Stimulated activated naive CD8-positive, alpha-beta T cell treated with anti-CD3 and anti-CD28 coated beads, Interleukin-15, Interleukin-2, amounts not matched to agents 100 ng/mL and 50 ng/mL, for 24 hours (primary cell): ENCODE measurements around the gene RASGRP2.

Experiments used
- H3K27ac Mint-ChIP-seq: one replicate; pipeline ENCODE4 v1.8.0; 2021; ENCODE audit warnings: mild to moderate bottlenecking, mixed read lengths
- H3K27me3 Mint-ChIP-seq: one replicate; pipeline ENCODE4 v1.8.0; 2021; ENCODE audit warnings: mixed read lengths
- H3K36me3 Mint-ChIP-seq: one replicate; pipeline ENCODE4 v1.8.0; 2021; ENCODE audit warnings: low read depth, mixed read lengths
- H3K4me1 Mint-ChIP-seq: one replicate; pipeline ENCODE4 v1.8.0; 2021; ENCODE audit warnings: low read depth, mixed read lengths
- H3K4me3 Mint-ChIP-seq: one replicate; pipeline ENCODE4 v1.8.0; 2021; ENCODE audit warnings: mild to moderate bottlenecking, mixed read lengths
- H3K9me3 Mint-ChIP-seq: one replicate; pipeline ENCODE4 v1.8.0; 2021; ENCODE audit warnings: mixed read lengths

RASGRP2 gene

DNA sequence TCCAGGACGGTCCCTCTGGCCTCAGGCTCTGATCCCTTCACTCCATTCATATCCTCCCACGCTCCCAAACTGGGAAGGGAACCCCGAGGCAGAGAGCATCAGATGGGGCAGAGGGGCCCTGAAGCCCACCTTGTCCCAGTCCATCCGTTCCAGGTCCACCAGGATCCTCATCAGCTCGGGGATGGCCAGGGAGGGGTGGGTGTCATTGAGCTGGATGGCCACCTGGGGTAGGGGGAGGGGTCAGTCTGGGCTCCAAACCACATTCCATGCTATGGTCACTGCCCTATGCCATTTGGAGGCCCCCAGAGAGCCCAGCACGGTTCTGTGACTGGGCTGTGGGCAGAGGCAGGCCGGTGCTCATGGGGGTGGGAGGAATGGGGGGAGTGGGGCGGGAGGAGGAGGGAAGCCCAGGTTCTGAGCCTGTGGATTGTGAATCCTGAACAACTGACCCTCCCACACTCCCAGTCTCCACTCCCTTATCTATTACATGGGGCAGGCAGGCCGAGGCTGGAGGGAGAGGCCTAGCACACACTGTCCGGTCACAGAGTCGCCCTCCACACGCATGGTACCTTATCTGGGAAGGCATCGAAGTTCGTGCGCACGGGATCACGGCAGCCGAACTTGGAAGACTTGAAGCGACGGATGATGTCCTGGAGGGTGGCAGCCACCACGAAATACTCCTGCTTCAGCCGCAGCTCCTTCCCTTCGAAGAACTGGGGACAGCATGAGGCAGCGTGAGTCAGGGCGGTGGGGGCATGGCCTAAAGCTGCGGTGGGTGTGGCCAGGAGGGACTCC is 10.4 kb upstream of the RASGRP2 start:
- H3K27me3 Mint-ChIP-seq, result no peaks in the 10 kb centered on the region
- no peak overlapping the region for H3K27ac Mint-ChIP-seq
- peaks cover 9% of the 10 kb centered on the region for H3K4me1 Mint-ChIP-seq
- no peak overlapping the region for H3K4me3 Mint-ChIP-seq
- peaks cover 8% of the 10 kb centered on the region for H3K36me3 Mint-ChIP-seq
- no peaks in the 10 kb centered on the region for H3K9me3 Mint-ChIP-seq

DNA sequence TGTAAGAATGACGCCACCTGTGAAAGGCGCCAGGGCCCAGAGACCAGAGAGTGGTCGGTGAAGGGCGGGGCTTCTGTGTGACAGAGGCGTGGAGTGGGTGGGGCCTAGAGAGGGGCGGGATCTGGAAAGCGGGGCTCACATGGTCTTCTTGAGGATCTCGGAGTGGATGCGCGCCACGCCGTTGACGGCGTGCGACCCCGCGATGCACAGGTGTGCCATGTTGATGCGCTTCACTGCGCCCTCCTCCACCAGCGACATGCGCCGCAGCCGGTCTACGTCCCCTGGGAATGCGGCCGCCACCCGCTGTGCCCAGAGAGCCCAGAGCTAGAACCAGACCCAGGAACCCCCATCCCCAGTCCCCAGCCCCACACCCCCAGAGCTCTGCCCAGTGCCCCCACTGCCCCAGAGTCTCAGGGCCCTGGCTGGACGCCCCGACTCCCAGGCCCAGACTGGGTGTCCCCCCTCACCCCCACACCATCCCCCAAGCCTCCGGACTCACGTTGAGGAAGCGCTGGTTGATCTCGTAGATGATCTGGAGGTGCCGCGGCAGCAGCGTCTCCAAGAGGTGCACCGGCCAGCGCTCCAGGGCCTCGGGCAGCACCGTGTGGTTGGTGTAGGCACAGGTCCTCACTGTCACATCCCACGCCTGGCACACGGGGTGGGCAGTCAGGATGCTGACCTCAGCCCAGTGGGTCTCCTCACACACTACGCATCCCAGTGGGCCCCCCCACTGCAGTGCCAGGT is 9.6 kb upstream of the RASGRP2 start:
- H3K27me3 Mint-ChIP-seq, result no peaks in the 10 kb centered on the region
- H3K4me1 Mint-ChIP-seq, result peaks cover 9% of the 10 kb centered on the region
- H3K9me3 Mint-ChIP-seq, result no peaks in the 10 kb centered on the region
- H3K36me3 Mint-ChIP-seq, result peaks cover 8% of the 10 kb centered on the region
- no peak overlapping the region for H3K4me3 Mint-ChIP-seq
- no peak overlapping the region for H3K27ac Mint-ChIP-seq

DNA sequence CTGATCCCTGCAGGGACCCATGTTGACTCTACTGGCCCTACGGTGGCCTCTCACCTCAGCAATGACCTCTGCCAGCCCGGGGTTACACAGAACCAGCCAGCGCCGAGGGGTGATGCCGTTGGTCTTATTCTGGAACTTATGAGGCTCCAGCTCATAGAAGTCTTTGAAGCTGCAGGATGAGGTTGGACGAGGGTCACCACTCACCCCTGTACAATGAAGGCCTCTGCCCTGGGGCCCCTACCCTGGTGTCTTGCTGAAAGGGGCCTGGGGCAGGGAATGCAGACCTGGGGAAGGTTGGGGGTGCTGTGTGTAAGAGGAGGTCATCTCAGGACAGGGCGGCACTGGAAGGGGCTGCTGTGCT is 9.1 kb upstream of the RASGRP2 start:
- Mint-ChIP-seq H3K9me3 (no peaks in the 10 kb centered on the region), H3K27me3 (no peaks in the 10 kb centered on the region), H3K27ac (no peak overlapping the region), H3K4me3 (no peak overlapping the region), H3K36me3 (peaks cover 8% of the 10 kb centered on the region), H3K4me1 (peaks cover 9% of the 10 kb centered on the region)

DNA sequence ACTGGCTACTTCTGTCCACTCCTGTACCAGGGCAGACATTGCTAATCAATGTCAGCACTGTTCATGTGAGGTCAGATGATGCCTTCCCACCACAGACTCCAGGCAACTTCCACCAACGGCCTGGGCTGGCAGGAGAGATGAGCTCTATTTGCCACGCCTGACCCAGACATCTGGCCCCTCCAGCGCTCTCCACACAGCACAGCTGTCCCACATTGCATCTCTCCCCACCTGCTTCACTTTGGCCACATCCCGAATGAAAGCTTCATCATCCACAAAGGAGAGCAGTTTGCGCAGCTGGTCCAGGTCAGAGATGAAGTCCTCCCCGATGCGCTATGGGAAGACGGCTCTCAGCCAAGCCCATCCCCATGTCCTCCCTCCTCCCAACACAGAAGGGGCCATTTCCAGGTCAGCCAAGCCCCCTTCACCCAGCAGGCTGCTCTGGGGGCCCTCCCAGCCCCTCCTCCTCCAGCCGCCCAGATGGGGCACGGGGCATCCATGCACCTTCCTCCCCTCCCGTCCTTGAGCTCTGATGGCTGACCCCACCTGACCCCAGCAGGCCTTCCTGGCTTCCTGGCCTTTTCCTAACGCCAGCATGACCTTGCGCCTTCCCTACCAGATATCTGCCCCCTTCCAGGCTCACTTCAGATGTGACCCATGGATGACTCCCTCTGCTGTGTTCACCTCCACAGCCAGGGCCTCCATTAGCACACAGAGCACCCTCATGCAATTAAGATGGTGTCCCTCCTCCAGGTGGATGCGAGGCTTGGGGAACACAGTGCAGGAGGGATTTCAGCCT is 8.4 kb upstream of the RASGRP2 start:
- Mint-ChIP-seq H3K9me3 (no peaks in the 10 kb centered on the region), H3K27ac (no peak overlapping the region)

GRCh38 chr11:64751580-64751979 is 7.6 kb upstream of the RASGRP2 start:
- H3K9me3 Mint-ChIP-seq, result no peaks in the 10 kb centered on the region
- H3K4me3 Mint-ChIP-seq, result no peak overlapping the region
- no peak overlapping the region for H3K27ac Mint-ChIP-seq
- peaks cover 8% of the 10 kb centered on the region for H3K36me3 Mint-ChIP-seq
- H3K27me3 Mint-ChIP-seq, result no peaks in the 10 kb centered on the region
- peaks cover 9% of the 10 kb centered on the region for H3K4me1 Mint-ChIP-seq

More for the DNA sequence above, 8.4 kb upstream of the RASGRP2 start:
- no peaks in the 10 kb centered on the region for H3K27me3 Mint-ChIP-seq
- peaks cover 9% of the 10 kb centered on the region for H3K4me1 Mint-ChIP-seq
- peaks cover 8% of the 10 kb centered on the region for H3K36me3 Mint-ChIP-seq
- no peak overlapping the region for H3K4me3 Mint-ChIP-seq

DNA sequence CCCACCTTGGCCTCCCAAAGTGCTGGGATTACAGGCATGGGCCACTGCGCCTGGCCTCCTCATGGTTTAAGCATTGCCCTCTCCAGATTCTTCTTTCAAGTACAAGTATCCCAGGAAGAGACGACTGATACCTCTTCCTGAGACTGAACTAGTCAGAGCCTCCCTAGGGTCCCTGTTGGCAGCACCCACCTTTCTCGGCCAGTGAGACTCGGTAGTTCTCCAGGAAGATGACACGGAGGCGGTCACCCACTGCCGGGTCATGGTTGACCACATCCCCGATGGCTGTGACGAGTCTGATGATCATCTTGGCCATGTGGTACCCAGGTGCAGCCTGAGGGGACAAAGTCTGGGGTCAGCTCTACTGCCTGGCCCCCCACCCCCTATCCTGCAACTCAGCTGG is 7.2 kb upstream of the RASGRP2 start:
- no peak overlapping the region for H3K4me3 Mint-ChIP-seq
- H3K9me3 Mint-ChIP-seq, result no peaks in the 10 kb centered on the region
- peaks cover 8% of the 10 kb centered on the region for H3K36me3 Mint-ChIP-seq
- no peaks in the 10 kb centered on the region for H3K27me3 Mint-ChIP-seq
- H3K4me1 Mint-ChIP-seq, result peaks cover 9% of the 10 kb centered on the region
- no peak overlapping the region for H3K27ac Mint-ChIP-seq

DNA sequence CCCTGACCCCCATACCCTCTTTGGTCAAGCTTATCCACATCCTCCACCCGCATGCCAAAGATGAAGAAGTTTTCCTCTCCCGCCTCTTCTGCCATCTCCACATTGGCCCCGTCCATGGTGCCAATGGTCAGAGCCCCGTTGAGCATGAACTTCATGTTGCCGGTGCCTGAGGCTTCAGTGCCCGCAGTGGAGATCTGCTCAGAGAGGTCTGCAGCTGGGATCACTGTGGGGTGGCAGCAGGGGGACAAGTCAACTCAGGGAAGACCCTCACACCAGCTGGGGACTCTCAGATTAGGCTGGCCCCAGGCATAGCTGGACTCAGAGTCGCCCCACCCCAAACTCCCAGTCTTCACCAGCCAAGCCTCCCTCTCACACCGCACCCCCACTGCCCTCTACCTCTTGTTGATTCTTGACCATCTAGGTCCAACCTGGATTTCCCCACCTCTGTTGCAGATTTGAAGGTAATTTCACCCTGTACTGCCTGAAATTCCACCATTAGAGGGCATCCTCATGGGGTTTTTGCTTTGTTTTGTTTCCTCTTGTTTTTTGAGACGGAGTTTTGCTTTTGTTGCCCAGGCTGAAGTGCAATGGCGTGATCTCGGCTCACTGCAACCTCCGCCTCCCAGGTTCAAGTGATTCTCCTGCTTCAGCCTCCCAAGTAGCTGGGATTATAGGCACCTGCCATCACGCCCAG is 6.6 kb upstream of the RASGRP2 start:
- Mint-ChIP-seq H3K4me1 (peaks cover 12% of the 10 kb centered on the region), H3K4me3 (no peak overlapping the region), H3K27ac (peak overlapping the region; percentile 26), H3K27me3 (no peaks in the 10 kb centered on the region), H3K36me3 (peaks cover 8% of the 10 kb centered on the region), H3K9me3 (no peaks in the 10 kb centered on the region)

DNA sequence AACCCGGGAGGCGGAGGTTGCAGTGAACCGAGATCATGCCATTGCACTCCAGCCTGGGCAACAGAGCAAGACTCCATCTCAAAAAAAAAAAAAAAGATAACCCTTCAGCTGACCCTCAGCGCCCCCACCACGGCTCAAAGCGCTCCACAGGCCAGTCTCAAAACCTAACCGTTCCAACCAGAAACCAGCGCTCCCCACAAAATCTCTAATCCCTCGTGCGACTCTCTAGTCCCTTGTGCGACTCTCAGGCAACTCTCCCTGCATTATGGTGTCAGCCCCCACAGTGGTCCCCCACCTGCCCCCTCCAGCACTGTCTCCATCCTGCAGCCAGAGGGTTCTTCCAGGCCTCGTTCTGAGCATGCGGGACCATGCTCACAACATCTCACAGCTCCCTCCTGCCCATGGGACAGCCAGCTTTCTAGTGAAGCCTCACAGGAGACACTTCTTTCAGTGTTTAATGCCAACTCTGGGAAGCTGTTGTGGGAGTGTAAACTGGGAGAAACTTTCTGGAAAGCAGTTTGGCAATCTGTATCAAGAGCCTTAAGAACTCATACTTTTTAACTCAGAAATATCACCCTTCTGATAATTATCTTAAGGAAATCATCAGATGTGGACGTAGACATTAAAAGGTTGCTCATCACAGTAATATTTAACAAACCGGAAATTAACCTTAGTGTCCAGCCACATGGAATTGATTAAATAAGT is 4.2 kb upstream of the RASGRP2 start:
- Mint-ChIP-seq H3K27ac (no peak overlapping the region), H3K9me3 (no peaks in the 10 kb centered on the region), H3K27me3 (peaks cover 7% of the 10 kb centered on the region), H3K4me3 (no peak overlapping the region), H3K36me3 (peaks cover 8% of the 10 kb centered on the region), H3K4me1 (peaks cover 27% of the 10 kb centered on the region)

GRCh38 chr11:64746486-64746885 is 2.5 kb upstream of the RASGRP2 start:
- Mint-ChIP-seq H3K9me3 (no peaks in the 10 kb centered on the region), H3K27ac (no peak overlapping the region), H3K4me1 (peaks cover 33% of the 10 kb centered on the region), H3K4me3 (no peak overlapping the region), H3K27me3 (peaks cover 7% of the 10 kb centered on the region), H3K36me3 (peaks cover 4% of the 10 kb centered on the region)

GRCh38 chr11:64745521-64746328 is 1.8 kb upstream of the RASGRP2 start:
- H3K27me3 Mint-ChIP-seq, result peaks cover 7% of the 10 kb centered on the region
- peak overlapping the region; percentile 82 for H3K4me3 Mint-ChIP-seq
- H3K27ac Mint-ChIP-seq, result peak overlapping the region; percentile 71
- H3K4me1 Mint-ChIP-seq, result peaks cover 34% of the 10 kb centered on the region
- H3K36me3 Mint-ChIP-seq, result peaks cover 4% of the 10 kb centered on the region
- no peaks in the 10 kb centered on the region for H3K9me3 Mint-ChIP-seq

DNA sequence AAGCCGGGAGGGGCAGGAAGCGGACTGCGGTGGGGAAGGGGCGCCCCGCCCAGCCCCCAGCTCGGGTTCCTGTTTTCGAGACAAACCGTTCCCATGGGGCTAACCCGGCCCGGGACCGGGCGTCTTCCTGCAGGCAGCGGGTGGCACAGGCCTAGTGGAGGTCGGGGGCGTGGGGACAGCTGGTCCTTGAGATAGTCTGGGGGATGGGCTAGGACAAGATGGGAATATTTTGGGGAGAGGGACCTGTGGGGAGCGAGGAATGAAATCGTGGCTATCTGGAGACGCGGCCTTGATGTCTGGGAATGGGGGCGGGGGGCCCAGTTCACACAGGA is 1.2 kb upstream of the RASGRP2 start:
- H3K27me3 Mint-ChIP-seq, result peaks cover 7% of the 10 kb centered on the region
- peaks cover 28% of the 10 kb centered on the region for H3K4me1 Mint-ChIP-seq
- H3K9me3 Mint-ChIP-seq, result no peaks in the 10 kb centered on the region
- H3K27ac Mint-ChIP-seq, result peak overlapping the region; percentile 71
- peak overlapping the region; percentile 82 for H3K4me3 Mint-ChIP-seq
- peaks cover 3% of the 10 kb centered on the region for H3K36me3 Mint-ChIP-seq

DNA sequence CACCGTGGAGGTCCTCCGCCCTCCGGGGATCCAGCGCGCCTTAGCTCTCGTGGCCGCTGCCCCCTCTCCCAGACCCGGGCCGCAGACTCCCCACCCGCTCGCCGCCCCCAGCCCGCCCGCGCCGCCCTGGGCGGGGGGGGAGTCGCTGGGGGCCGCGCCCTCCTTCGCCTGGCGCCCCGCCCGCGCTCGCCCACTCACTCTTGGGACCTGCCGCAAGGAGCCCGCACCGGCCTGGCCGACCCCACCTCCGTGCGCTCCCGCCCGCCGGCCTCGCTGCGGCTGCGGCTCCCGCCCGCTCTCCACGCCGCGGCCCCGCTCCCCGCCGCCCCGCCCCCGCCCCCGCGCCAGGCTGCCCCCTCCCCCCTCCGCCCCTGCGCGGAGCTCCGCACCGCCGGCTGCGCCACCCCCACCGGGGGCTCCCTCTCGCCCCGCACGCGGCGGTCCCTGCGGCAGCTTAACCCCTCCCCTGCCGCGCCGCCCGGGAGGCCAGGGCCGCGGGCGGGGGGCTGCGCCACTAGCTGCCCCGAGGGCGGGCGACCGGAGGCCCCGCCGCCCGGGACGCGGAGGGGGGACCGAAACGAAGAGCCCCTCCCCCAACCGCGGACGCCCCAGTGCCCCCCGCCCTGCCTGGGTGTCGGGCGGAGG is 724 bp upstream of the RASGRP2 start:
- peak overlapping the region; percentile 85 for H3K4me3 Mint-ChIP-seq
- H3K27ac Mint-ChIP-seq, result peak overlapping the region; percentile 71
- H3K9me3 Mint-ChIP-seq, result no peaks in the 10 kb centered on the region
- H3K36me3 Mint-ChIP-seq, result no peaks in the 10 kb centered on the region
- H3K4me1 Mint-ChIP-seq, result peaks cover 27% of the 10 kb centered on the region
- H3K27me3 Mint-ChIP-seq, result peaks cover 7% of the 10 kb centered on the region

- Mint-ChIP-seq H3K27ac (no peak overlapping the region), H3K4me3 (no peak overlapping the region), H3K27me3 (peaks cover 7% of the 10 kb centered on the region), H3K4me1 (peaks cover 27% of the 10 kb centered on the region), H3K36me3 (no peaks in the 10 kb centered on the region), H3K9me3 (no peaks in the 10 kb centered on the region)
Observed at GRCh38 chr11:64742889-64743590, 902 bp downstream of the RASGRP2 start.
